MM.1S (cell line): ENCODE results near the gene ARID3C.

ENCODE experiments used
- CTCF ChIP-seq: fragments of 300-600 bp; sonication (generic); IDR thresholded peaks from 2 replicates; pipeline ENCODE4 v1.5.1; 2016; ENCODE audit warnings: antibody characterized with exemption, low read length, mixed read lengths
- EZH2phosphoT487 ChIP-seq: fragments of 300-600 bp; sonication (generic); IDR thresholded peaks from 2 replicates; pipeline ENCODE4 v1.6.1; 2018; ENCODE audit warnings: antibody characterized with exemption, low read length

GRCh38 chr9:34675048-34675714, 46.3 kb upstream of the ARID3C start:
- TF ChIP-seq CTCF (peak; percentile 73), EZH2phosphoT487 (no peak)
